OCI-LY1 (cell line): ENCODE data around the gene DAZAP1.

Source experiments
- H2AFZ ChIP-seq: fragments of 200-600 bp; sonication (generic), shearing (Covaris generic); 2 replicates; pipeline ENCODE4 v1.6.0; 2014; ENCODE audit warnings: antibody characterized with exemption, mild to moderate bottlenecking, low read length
- H3F3A ChIP-seq: fragments of 200-600 bp; sonication (generic), shearing (Covaris generic); 2 replicates; pipeline ENCODE4 v1.6.0; 2014; ENCODE audit warnings: mild to moderate bottlenecking, antibody characterized with exemption, low read length, moderate library complexity; ENCODE audit not compliant: insufficient read depth
- H3K27ac ChIP-seq: fragments of 200-600 bp; sonication (generic); 2 replicates; pipeline ENCODE4 v1.5.1; 2014; ENCODE audit warnings: low read length, mixed run types, mild to moderate bottlenecking, low read depth; ENCODE audit not compliant: poor library complexity, severe bottlenecking
- H3K27me3 ChIP-seq: fragments of 200-600 bp; sonication (generic); 2 replicates; pipeline ENCODE4 v1.6.0; 2014; ENCODE audit warnings: antibody characterized with exemption, mild to moderate bottlenecking, low read length, moderate library complexity; ENCODE audit not compliant: insufficient read depth
- H3K36me3 ChIP-seq: fragments of 200-600 bp; sonication (generic); 2 replicates; pipeline ENCODE4 v1.6.1; 2014; ENCODE audit warnings: mild to moderate bottlenecking, antibody characterized with exemption, low read length, moderate library complexity, mixed read lengths; ENCODE audit not compliant: insufficient read depth
- H3K4me1 ChIP-seq: fragments of 200-600 bp; sonication (generic); 2 replicates; pipeline ENCODE4 v1.5.1; 2014; ENCODE audit warnings: mild to moderate bottlenecking, low read length, moderate library complexity; ENCODE audit not compliant: insufficient read depth, severe bottlenecking
- H3K4me2 ChIP-seq: fragments of 200-600 bp; sonication (generic), shearing (Covaris generic); 2 replicates; pipeline ENCODE4 v1.6.1; 2014; ENCODE audit warnings: low read length
- H3K4me3 ChIP-seq: fragments of 200-600 bp; sonication (generic); 2 replicates; pipeline ENCODE4 v1.5.1; 2014; ENCODE audit warnings: low read length, low read depth, mild to moderate bottlenecking, mixed read lengths; ENCODE audit not compliant: poor library complexity, severe bottlenecking
- H3K79me2 ChIP-seq: fragments of 200-600 bp; shearing (Covaris generic); 2 replicates; pipeline ENCODE4 v1.6.1; 2016; ENCODE audit warnings: mixed run types, low read length, mixed read lengths; ENCODE audit not compliant: insufficient read depth
- H3K9ac ChIP-seq: fragments of 200-600 bp; sonication (generic), shearing (Covaris generic); 2 replicates; pipeline ENCODE4 v1.6.1; 2014; ENCODE audit warnings: mild to moderate bottlenecking, low read length, mixed read lengths
- H3K9me2 ChIP-seq: fragments of 200-600 bp; sonication (generic), shearing (Covaris generic); 2 replicates; pipeline ENCODE4 v1.6.1; 2014; ENCODE audit warnings: low read depth, mild to moderate bottlenecking, low read length, mixed read lengths
- H3K9me3 ChIP-seq: fragments of 200-600 bp; shearing (Covaris generic); 2 replicates; pipeline ENCODE4 v1.6.1; 2014; ENCODE audit warnings: low read length, mixed read lengths
- H4K20me1 ChIP-seq: fragments of 200-600 bp; sonication (generic), shearing (Covaris generic); 2 replicates; pipeline ENCODE4 v1.6.0; 2016; ENCODE audit warnings: mild to moderate bottlenecking, low read length; ENCODE audit not compliant: insufficient read depth
- CTCF ChIP-seq: fragments of 200-600 bp; sonication (generic), shearing (Covaris generic); IDR thresholded peaks from 2 replicates; pipeline ENCODE4 v1.5.1; 2017; ENCODE audit warnings: mild to moderate bottlenecking, antibody characterized with exemption, low read length, moderate library complexity, mixed read lengths
- EZH2 ChIP-seq: fragments of 200-600 bp; sonication (generic), shearing (Covaris generic); IDR thresholded peaks from 2 replicates; pipeline ENCODE4 v1.8.0; 2017; ENCODE audit warnings: borderline replicate concordance, mixed run types, mild to moderate bottlenecking, antibody characterized with exemption, low read length, moderate library complexity, mixed read lengths

The DAZAP1 gene

DNA sequence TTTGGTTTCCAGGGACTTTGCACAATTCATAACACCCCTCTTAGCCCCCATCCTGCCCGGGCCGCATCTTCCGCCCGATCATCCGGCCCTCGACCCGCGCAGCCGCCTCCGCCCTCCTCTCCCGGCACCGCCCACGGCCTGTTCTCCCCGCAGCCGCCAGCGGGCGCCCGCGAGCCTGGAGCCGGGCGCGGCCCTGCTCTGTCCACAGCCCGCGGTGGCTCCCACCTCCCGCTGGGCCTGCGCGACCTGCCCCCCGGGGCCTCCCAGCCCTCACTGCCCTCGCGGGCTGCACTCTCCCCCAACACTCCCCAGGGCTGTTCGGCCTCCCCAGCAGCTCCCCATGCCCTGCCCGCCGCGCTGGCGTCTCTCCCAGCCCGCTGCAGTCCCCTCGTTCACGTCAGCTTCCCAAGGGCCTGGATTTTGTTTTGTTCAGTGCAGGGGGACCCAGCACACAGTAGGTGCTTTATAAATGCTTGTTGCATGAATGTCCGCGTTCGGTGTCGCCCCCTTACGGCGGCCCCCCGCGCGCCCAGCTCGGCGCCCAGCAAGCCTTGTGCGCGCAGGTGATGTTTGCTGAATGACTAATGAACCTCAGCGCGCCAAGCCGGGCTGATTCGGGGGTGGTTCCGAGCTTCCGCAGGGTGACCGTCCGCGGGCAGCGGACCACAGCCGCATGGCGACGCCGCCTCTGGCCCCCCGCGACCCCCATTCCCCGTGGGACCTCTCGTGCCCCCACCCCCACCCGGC lies 38.0 kb downstream of the DAZAP1 start:
- no peak overlapping the region for H2AFZ ChIP-seq
- H3K36me3 ChIP-seq: peaks cover 26% of the 10 kb centered on the region
- 0 out of 2 replicates have a peak, but pooled peaks cover 8% of the 10 kb centered on the region for H3F3A ChIP-seq
- peaks cover 43% of the 10 kb centered on the region for H3K4me1 ChIP-seq
- H3K4me2 ChIP-seq: peak overlapping the region; percentile 72
- no peaks in the 10 kb centered on the region for H4K20me1 ChIP-seq
- peak overlapping the region; percentile 65 for H3K27ac ChIP-seq
- no peaks in the 10 kb centered on the region for H3K9me3 ChIP-seq
- peak overlapping the region; percentile 58 for H3K9ac ChIP-seq
- TF ChIP-seq EZH2 (no peak), CTCF (peak; percentile 85)
- H3K27me3 ChIP-seq: peaks cover 5% of the 10 kb centered on the region; the same call in 1 of the 2 replicates
- no peaks in the 10 kb centered on the region for H3K9me2 ChIP-seq
- no peaks in the 10 kb centered on the region for H3K79me2 ChIP-seq
- peak overlapping the region; percentile 59 for H3K4me3 ChIP-seq

- peaks cover 19% of the 10 kb centered on the region for H3K36me3 ChIP-seq
- H3K4me3 ChIP-seq: peak overlapping the region; percentile 12
- H3F3A ChIP-seq: 0 out of 2 replicates have a peak, but pooled peaks cover 8% of the 10 kb centered on the region
- H3K4me2 ChIP-seq: peak overlapping the region; percentile 72; the same call in 1 of the 2 replicates
- no peak overlapping the region for H3K27ac ChIP-seq
- H4K20me1 ChIP-seq: no peaks in the 10 kb centered on the region
- H3K27me3 ChIP-seq: peaks cover 5% of the 10 kb centered on the region; the same call in 1 of the 2 replicates
- TF ChIP-seq EZH2 (no peak), CTCF (no peak)
- no peaks in the 10 kb centered on the region for H3K9me2 ChIP-seq
- H3K79me2 ChIP-seq: no peaks in the 10 kb centered on the region
- H2AFZ ChIP-seq: no peak overlapping the region
- peaks cover 35% of the 10 kb centered on the region for H3K4me1 ChIP-seq
- H3K9ac ChIP-seq: no peak overlapping the region
- no peaks in the 10 kb centered on the region for H3K9me3 ChIP-seq
Measured at GRCh38 chr19:1445932-1446712, 38.7 kb downstream of the DAZAP1 start.

DNA sequence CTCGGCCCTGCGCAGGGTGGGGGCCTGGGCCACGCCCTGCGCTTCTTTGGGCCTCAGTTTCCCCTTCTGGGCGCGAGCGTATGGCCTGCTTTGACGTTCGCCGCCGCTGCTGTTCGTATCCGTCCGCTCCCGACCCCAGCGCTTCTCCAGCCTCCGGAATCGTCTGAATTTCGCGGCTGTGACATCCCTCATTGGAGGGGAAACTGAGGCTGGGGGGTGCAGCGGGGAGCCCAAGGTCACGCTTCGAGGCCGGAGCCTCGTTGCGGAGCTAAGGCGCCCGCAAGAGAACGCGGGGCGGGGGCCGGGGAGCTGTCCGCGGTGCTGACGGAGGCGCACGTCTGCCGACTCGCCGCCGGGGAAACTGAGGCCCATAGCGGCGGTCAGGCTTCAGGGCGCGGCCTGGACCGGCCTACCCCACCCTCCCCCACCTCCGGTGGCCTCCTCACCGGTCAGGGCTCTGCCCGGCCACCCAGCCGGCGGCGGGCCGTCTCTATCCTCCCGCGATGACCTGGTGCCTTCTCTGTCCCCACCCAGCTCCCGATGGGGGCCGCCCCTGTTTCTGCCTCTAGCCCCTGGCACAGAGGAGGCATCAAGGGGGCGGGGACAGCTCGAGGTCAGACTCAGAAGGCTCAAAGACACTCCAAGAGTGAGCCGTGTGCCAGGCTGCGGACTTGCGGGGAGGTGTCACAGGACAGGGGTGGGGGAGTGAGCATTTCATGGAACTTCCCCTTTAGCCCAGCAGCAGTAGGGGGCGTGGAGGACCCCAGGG lies 39.5 kb downstream of the DAZAP1 start:
- no peak overlapping the region for H3K4me3 ChIP-seq

More for the DNA sequence above, 39.5 kb downstream of the DAZAP1 start:
- TF ChIP-seq EZH2: no peak
- TF ChIP-seq CTCF: no peak
- Histone ChIP-seq H4K20me1 (no peaks in the 10 kb centered on the region), H3K27ac (no peak overlapping the region), H3K9me2 (no peaks in the 10 kb centered on the region), H3K36me3 (peaks cover 11% of the 10 kb centered on the region), H3K9me3 (no peaks in the 10 kb centered on the region), H3F3A (0 out of 2 replicates have a peak, but pooled peaks cover 8% of the 10 kb centered on the region), H3K9ac (no peak overlapping the region), H3K4me2 (no peak overlapping the region; the same call in 1 of the 2 replicates), H3K4me1 (peaks cover 30% of the 10 kb centered on the region), H2AFZ (no peak overlapping the region), H3K27me3 (peaks cover 5% of the 10 kb centered on the region; the same call in 1 of the 2 replicates), H3K79me2 (no peaks in the 10 kb centered on the region)
